ENCODE measurements around the gene S1PR1.
A peak's percentile ranks its signal among the peaks of the same experiment; 100 is the strongest.

The S1PR1 gene

DNA sequence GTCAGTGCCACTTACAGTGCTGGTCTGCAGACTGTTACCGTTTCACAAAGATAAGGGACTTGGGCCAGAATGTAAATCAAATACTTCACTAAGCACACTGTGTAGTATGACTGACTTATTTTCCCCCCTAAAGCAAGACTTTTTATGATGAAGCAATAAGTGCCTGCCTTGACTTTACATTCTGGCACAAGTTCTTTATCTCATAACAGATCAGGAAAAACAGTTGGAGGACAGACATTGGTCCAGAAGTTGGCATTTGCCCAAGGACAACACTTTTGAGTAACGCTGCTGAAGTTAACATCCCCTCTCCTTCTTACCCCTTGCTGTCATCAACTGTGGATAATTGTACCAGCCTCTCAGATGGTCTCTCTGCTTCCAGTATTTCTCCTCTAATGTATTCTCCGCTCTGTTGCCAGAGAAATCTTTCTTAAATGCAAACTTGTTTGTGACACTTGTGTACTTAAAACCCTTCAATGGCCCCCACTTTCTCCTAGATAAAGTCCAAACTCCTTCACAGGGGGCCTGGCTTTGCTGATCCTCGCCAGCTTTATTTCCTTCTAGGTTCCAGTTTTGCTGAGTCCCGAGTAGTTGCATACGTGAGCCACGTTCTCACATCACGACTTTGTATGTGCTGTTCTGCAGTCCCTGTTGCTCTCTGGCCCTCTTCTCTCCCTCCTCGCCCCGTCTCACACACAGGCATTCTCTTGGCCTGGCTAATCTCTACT lies 45.7 kb downstream of the S1PR1 start:
- no peak for DNase-seq

DNA sequence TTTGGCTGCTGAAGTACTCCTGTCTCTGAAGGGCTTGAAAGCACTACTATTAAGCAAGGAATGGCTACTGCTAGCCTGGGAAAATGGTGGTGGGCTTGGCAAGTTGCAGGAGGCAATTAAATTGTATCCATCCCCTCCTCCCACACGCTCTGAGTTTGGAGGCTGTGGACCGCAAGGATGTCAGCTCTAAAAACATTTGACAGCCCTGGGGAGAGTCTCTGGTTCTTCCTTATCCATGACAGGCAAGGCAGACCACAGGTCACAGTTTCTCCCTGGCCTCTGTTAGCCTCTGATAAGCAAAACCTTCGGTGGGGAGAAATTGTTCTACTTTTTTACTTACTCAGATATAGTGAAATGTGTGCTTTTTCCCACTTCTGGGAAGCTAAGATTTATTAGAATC lies 46.6 kb downstream of the S1PR1 start:
- no peak for DNase-seq

DNA sequence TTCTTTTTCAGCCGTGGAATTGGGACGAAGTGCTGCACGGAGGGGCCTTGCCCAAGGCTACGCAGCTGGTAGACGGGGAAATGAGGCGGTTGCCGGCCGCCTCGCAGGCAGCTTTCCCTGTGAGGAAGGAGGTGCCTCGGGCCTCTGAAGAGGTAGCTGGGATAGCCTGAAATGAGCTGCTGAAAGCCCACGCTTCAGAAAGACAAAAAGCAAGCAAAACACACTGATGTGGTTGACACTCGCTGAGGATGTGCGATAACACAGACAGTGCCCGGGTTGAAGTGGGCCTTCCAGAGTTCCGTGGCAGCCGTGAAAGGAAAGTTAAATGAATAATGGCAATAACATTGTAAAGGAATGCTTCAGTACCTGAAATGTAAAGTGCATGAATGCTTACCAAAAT lies 47.2 kb downstream of the S1PR1 start:
- peak; percentile 53 to 56 for DNase-seq

DNA sequence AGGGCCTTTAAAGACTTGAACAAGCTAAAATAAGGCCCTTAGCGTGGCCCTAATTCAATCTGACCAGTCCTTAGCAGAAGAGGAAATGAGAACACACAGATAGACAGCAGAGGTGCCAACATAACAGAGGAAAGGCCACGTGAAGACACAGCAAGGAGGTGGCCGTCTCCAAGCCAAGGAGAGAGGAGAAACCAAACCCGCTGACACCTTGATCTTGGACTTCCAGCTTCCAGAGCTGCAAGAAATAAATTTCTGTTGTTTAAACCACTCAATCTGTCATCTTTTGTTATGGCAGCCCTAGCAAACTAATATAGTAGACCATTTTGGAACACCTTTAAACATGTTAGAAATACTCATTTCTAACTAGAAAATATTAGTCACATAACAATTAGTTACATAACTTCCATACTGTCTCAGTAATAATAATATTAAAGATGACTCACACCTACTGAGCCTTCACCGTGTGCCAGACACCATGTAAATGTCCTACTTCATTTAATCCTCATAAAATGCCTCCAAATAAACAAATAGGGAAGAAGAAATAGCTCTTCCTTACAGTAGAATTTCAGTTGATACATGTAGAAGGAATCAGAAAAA lies 47.9 kb downstream of the S1PR1 start:
- no peak for DNase-seq

DNA sequence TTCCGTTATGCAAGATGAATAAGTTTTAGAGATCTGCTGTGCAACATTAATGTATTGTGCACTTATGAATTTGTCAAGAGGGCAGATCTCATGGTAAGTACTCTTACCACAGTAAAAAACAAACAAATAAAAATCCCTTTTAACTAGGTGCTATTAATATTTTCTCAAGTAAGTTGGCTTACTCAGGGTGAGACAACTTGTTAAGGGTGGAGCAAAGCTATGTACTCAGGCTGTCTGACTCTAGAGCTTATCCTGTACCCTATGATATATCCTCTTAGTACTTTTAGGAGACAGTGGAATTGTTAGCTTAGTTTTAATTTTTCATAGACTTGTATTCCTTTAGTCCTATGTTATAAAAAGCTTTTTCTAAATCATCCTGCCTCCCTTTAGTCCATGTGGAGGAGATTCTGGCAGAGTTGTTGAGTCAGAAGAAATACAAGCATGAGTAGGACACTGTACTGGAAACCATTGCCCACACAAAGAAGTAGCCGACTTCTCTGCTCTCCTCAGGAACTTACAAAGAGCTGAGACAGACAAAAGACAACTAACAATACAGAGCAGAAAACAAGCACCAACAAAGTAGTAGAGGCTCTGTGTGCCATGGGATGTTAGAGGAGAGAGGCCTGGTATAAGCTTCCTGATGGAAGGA lies 49.2 kb downstream of the S1PR1 start:
- DNase-seq, result no peak

DNA sequence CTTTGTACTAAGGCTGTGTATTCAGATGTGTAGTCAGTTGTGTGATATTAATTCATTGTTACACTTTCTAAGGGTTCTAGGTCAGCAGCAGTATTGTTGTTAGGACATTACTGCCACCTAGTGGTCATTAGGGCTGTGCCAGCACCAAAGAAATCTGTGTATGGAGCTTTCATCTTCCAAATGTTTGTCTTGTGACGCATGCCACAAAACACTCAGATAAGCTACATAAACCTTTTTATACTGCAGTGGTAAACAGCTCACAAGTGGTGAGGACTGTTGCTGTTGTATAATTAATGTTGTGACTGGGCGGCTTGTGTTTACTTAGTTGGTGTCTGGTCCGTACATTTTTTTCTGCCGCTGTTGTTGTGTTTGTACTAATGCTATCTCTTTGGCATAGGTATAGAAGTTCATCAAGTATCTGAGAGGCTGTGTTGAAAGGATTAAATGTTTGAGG lies 51.7 kb downstream of the S1PR1 start:
- peak; percentile 61 to 67 for DNase-seq

DNA sequence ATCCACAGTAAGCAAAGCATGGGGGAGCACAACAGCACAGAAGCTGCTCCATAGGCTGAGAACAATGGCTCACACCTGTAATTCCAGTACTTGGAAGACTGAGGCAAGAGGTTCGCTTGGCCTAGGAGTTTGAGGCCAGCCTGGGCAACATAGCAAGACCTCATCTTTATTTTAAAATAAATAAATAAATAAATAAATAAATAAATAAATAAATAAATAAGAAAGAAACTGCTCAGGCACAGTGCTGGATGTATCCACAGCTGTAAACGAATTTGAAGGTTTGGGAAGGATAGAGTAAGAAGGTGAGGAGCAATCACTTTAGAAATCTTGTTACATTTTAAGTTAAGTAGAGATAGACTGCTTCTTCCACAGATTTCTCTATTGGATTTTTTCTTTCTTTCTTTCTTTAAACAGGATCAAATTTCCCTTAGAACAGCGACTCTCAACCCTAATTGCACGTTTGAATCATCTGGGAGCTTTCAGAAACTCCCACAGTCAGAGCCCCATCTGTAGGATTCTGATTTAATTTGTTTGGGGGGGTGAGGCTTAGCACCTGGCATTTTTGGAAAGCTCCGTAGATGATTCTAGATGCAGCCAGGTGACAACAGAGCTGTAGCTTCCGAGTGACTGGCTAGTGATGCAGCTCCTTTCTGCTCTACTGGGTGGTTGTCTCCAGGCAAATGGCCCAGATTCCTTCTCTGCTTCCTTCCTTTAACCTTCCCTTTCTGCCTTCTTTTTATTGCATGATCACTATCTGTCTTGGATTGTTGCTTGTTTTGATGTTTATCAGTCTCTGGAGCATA lies 53.5 kb downstream of the S1PR1 start:
- no peak for DNase-seq

All from stimulated activated CD4-positive, alpha-beta T cell treated with anti-CD3 and anti-CD28 coated beads, Interleukin-2, amount 100 ng/mL, for 24 hours (primary cell).